GM23338 (cell line): ENCODE measurements around the gene HOXD4.
A peak's percentile ranks its signal among the peaks of the same experiment; 100 is the strongest.

Experiments
- CREB1 ChIP-seq: fragments of 250-450 bp; sonication (Bioruptor Pico); IDR thresholded peaks from 2 replicates; pipeline ENCODE4 v1.5.0; 2020; ENCODE audit warnings: low read depth, mild to moderate bottlenecking, moderate library complexity
- CTCF ChIP-seq, 2 experiments: fragments of 200-600 bp in 1 of 2; sonication (generic) in 1 of 2; conservative IDR thresholded peaks; 2 replicates each; pipeline versions ENCODE4 v1.5.1 to v1.6.1; 2016 to 2017; ENCODE audit warnings: antibody characterized with exemption in 2 of 2, low read depth in 2 of 2, mild to moderate bottlenecking in 2 of 2, moderate library complexity in 1 of 2
- ETS1 ChIP-seq: IDR thresholded peaks from 2 replicates; pipeline ENCODE4 v1.6.1; 2016; ENCODE audit warnings: antibody characterized with exemption
- EZH2 ChIP-seq: fragments of 200-600 bp; sonication (generic); IDR thresholded peaks from one replicate; pipeline ENCODE4 v1.8.0; 2017; ENCODE audit warnings: antibody characterized with exemption, mild to moderate bottlenecking, low read depth; ENCODE audit not compliant: unreplicated experiment
- EZH2phosphoT487 ChIP-seq: fragments of 200-600 bp; sonication (generic); IDR thresholded peaks from one replicate; pipeline ENCODE4 v1.8.1; 2018; ENCODE audit warnings: antibody characterized with exemption; ENCODE audit not compliant: unreplicated experiment
- JUNB ChIP-seq: IDR thresholded peaks from one replicate; pipeline ENCODE4 v1.6.1; 2016; ENCODE audit warnings: antibody characterized with exemption; ENCODE audit not compliant: unreplicated experiment
- NANOG ChIP-seq: IDR thresholded peaks from 2 replicates; pipeline ENCODE4 v1.6.1; 2016; ENCODE audit warnings: antibody characterized with exemption, borderline replicate concordance
- POLR2AphosphoS5 ChIP-seq: IDR thresholded peaks from 2 replicates; pipeline ENCODE4 v1.6.1; 2016; ENCODE audit warnings: antibody characterized with exemption, low read depth
- REST ChIP-seq: IDR thresholded peaks from one replicate; pipeline ENCODE4 v1.6.1; 2018; ENCODE audit warnings: antibody characterized with exemption; ENCODE audit not compliant: unreplicated experiment
- ZNF114 ChIP-seq: fragments of 250-450 bp; sonication (Bioruptor Pico); IDR thresholded peaks from 2 replicates; pipeline ENCODE4 v1.5.0; 2020; ENCODE audit warnings: mild to moderate bottlenecking, moderate library complexity

GRCh38 chr2:176192351-176192750 lies 41.0 kb downstream of the HOXD4 start:
- TF ChIP-seq EZH2 (no peak), CTCF (conservative IDR thresholded peaks at IDR 0.05; ENCODE audit: low read depth in 2 of 2) (no peak), NANOG (peak; percentile 22; the same call in 1 of the 2 replicates), JUNB (no peak), REST (no peak), POLR2AphosphoS5 (no peak), CREB1 (CRISPR knock-in tag) (no peak), ZNF114 (CRISPR knock-in tag) (no peak), ETS1 (no peak), EZH2phosphoT487 (no peak)
